Measurements from ENCODE around the gene HAPLN2. TPM values are rescaled to one million over a fixed set of nuclear protein-coding genes. Genes with fewer than 3 reads are reported as not detected.

HAPLN2 gene
- total and polyA plus RNA-seq, 2 donors (not counting 1 experiment from before 2014, with no cell fraction given) = 0.13 TPM; not detected in 1

DNA sequence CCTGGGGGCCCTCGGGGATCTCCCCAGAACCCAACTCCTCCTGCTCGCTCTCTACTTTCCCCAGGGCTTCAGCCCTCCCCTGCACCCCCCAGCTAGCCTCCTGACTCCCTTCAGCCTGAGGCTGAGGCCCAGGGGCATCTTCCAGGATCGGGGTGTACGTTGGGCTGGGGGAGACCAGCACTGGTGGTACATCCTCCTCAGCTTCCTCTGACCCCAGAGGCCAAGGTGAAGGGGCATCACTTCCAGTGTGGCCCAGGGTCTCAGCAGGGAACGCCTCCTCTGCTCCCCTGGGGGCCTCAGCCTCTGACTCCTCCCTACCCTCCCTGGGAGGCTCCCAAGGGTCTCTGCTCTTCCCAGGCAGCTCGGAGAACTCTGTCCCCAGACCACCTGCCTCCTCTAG is 51.1 kb downstream of the HAPLN2 start:
- TF ChIP-seq, protein P1, sequence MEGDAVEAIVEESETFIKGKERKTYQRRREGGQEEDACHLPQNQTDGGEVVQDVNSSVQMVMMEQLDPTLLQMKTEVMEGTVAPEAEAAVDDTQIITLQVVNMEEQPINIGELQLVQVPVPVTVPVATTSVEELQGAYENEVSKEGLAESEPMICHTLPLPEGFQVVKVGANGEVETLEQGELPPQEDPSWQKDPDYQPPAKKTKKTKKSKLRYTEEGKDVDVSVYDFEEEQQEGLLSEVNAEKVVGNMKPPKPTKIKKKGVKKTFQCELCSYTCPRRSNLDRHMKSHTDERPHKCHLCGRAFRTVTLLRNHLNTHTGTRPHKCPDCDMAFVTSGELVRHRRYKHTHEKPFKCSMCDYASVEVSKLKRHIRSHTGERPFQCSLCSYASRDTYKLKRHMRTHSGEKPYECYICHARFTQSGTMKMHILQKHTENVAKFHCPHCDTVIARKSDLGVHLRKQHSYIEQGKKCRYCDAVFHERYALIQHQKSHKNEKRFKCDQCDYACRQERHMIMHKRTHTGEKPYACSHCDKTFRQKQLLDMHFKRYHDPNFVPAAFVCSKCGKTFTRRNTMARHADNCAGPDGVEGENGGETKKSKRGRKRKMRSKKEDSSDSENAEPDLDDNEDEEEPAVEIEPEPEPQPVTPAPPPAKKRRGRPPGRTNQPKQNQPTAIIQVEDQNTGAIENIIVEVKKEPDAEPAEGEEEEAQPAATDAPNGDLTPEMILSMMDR (IDR thresholded peaks at IDR 0.05) = no peak
- no peak for TF ChIP-seq EZH2 (IDR thresholded peaks at IDR 0.05; ENCODE audit: borderline replicate concordance, insufficient read depth, low read depth, low read length, poor library complexity, severe bottlenecking)

DNA sequence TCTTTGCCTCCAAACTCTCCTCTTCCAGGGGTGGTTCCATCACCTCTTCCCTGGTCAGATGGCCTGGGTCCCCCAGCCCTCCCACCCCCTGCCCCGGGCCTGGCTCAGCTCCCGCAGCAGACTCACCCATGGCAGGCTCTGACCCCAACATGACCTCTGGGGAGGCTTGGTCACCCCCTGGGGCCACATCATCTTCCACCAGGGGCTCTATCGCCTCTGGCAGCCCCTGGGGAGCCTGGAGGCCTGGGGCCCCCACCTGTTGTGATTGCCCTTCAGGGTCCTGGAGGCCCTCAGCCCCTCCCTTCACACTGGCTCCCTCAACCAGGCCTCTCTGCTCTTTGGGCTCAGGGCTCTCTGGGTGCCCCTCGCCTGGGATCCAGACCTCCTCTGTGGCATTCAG is 51.6 kb downstream of the HAPLN2 start:
- H3K36me3 ChIP-seq (replicated peaks in 1 of 2; ENCODE audit: control extremely low read depth in 1 of 2, control insufficient read depth in 1 of 2, extremely low read depth in 1 of 2, insufficient read depth in 2 of 2, low read length in 1 of 2) = no peaks in the 10 kb centered on the region
- TF ChIP-seq EZH2 (IDR thresholded peaks at IDR 0.05; ENCODE audit: borderline replicate concordance, insufficient read depth, low read depth, low read length, poor library complexity, severe bottlenecking) = no peak
- TF ChIP-seq, protein P1 (IDR thresholded peaks at IDR 0.05) = no peak
- no peak overlapping the region for H3K27ac ChIP-seq (ENCODE audit: low read length in 2 of 2)
- no peak overlapping the region for H3K4me2 ChIP-seq (replicated peaks; ENCODE audit: low read depth, low read length, poor library complexity, severe bottlenecking)
- intact Hi-C loops (cut with micrococcal nuclease) = no loop called here
- WGBS (ENCODE audit: insufficient coverage) = 89% methylated on average over 4 of the region's 4 CpGs
- ATAC-seq (ENCODE audit: low read depth) (no peak), DNase-seq (no peak)
- H3K4me3 ChIP-seq (ENCODE audit: control extremely low read depth in 1 of 5, extremely low read depth in 1 of 5, insufficient read depth in 1 of 5, low read depth in 2 of 5, low read length in 4 of 5) = no peak overlapping the region
- H3K27ac Mint-ChIP-seq = no peak overlapping the region
- H3K4me1 ChIP-seq (ENCODE audit: control insufficient read depth in 2 of 2, insufficient read depth in 2 of 2, low read length in 2 of 2) = peaks cover under 1 to 3% of the 10 kb centered on the region in 2 donors
- ChIA-PET POLR2A (no interaction called here), CTCF (interaction anchor here (1.3 kb wide), 1 partner anchor 19 kb away, joined by 4 read pairs; no protein-coding TSS in a partner anchor)
- H3K79me2 ChIP-seq (ENCODE audit: control insufficient read depth, insufficient read depth, low read length) = no peaks in the 10 kb centered on the region
- H4K20me1 ChIP-seq (ENCODE audit: control insufficient read depth, insufficient read depth, low read length, poor library complexity, severe bottlenecking) = no peaks in the 10 kb centered on the region
- peaks cover 10% of the 10 kb centered on the region for H3K4me1 Mint-ChIP-seq
- H3K9ac ChIP-seq (ENCODE audit: low read length) = no peak overlapping the region
- no peaks in the 10 kb centered on the region for H3K9me3 Mint-ChIP-seq (ENCODE audit: insufficient read depth)
- H3K9me3 ChIP-seq (ENCODE audit: control extremely low read depth in 1 of 3, control insufficient read depth in 2 of 3, insufficient read depth in 1 of 3, low read length in 2 of 3) = no peaks in the 10 kb centered on the region
- H3K27me3 ChIP-seq (replicated peaks in 1 of 4; ENCODE audit: control extremely low read depth in 1 of 4, control insufficient read depth in 3 of 4, insufficient read depth in 4 of 4, low read length in 3 of 4) = peaks cover 0 to 31% (median 6%) of the 10 kb centered on the region in 4 experiments
- H3K4me3 Mint-ChIP-seq = no peak overlapping the region
- peaks cover 30% of the 10 kb centered on the region for H3K27me3 Mint-ChIP-seq
- no peak overlapping the region for H2AFZ ChIP-seq (ENCODE audit: insufficient read depth, low read depth, low read length, poor library complexity, severe bottlenecking)

More for the DNA sequence above, 51.1 kb downstream of the HAPLN2 start:
- Histone ChIP-seq H2AFZ (ENCODE audit: insufficient read depth, low read depth, low read length, poor library complexity, severe bottlenecking) (no peak overlapping the region), H3K27ac (ENCODE audit: low read length in 2 of 2) (no peak overlapping the region), H3K4me2 (replicated peaks; ENCODE audit: low read depth, low read length, poor library complexity, severe bottlenecking) (no peak overlapping the region), H3K79me2 (ENCODE audit: control insufficient read depth, insufficient read depth, low read length) (no peaks in the 10 kb centered on the region), H3K4me3 (ENCODE audit: control extremely low read depth in 1 of 5, extremely low read depth in 1 of 5, insufficient read depth in 1 of 5, low read depth in 2 of 5, low read length in 4 of 5) (no peak overlapping the region), H3K27me3 (replicated peaks in 1 of 4; ENCODE audit: control extremely low read depth in 1 of 4, control insufficient read depth in 3 of 4, insufficient read depth in 4 of 4, low read length in 3 of 4) (peaks cover 0 to 27% (median 5%) of the 10 kb centered on the region in 4 experiments), H3K9me3 (ENCODE audit: control extremely low read depth in 1 of 3, control insufficient read depth in 2 of 3, insufficient read depth in 1 of 3, low read length in 2 of 3) (peaks cover 0 to 2% (median 0%) of the 10 kb centered on the region in 3 donors), H3K9ac (ENCODE audit: low read length) (no peak overlapping the region), H3K4me1 (ENCODE audit: control insufficient read depth in 2 of 2, insufficient read depth in 2 of 2, low read length in 2 of 2) (peaks cover 4 to 8% of the 10 kb centered on the region in 2 donors), H3K36me3 (replicated peaks in 1 of 2; ENCODE audit: control extremely low read depth in 1 of 2, control insufficient read depth in 1 of 2, extremely low read depth in 1 of 2, insufficient read depth in 2 of 2, low read length in 1 of 2) (no peaks in the 10 kb centered on the region), H4K20me1 (ENCODE audit: control insufficient read depth, insufficient read depth, low read length, poor library complexity, severe bottlenecking) (no peaks in the 10 kb centered on the region)
- ATAC-seq (ENCODE audit: low read depth) (no peak), DNase-seq (no peak)
- POLR2A ChIA-PET = interaction anchor here (0.6 kb wide), 1 partner anchor 170 kb away, joined by 4 read pairs; the partner anchor contains the start of gene MEF2D
- CTCF ChIA-PET = interaction anchor here (1.2 to 1.3 kb wide), 2 partner anchors 14 to 19 kb away, joined by 3 to 4 read pairs; no protein-coding TSS in a partner anchor
- H3K4me3 Mint-ChIP-seq = no peak overlapping the region
- no peak overlapping the region for H3K27ac Mint-ChIP-seq
- peaks cover 28% of the 10 kb centered on the region for H3K27me3 Mint-ChIP-seq
- intact Hi-C loops (cut with micrococcal nuclease) = no loop called here
- H3K9me3 Mint-ChIP-seq (ENCODE audit: insufficient read depth) = no peaks in the 10 kb centered on the region
- WGBS (ENCODE audit: insufficient coverage) = 68% methylated on average over 6 of the region's 6 CpGs
- H3K4me1 Mint-ChIP-seq = peaks cover 14% of the 10 kb centered on the region

All from B cell (primary cell).